GM12872 (cell line): ENCODE measurements around the gene PPP2R5C.

ENCODE experiments used
- TF ChIP-seq, protein P1 (sequence below): IDR thresholded peaks from 3 replicates; pipeline ENCODE4 v1.5.1; 2011; ENCODE audit warnings: low read depth, mild to moderate bottlenecking, low read length, moderate library complexity; ENCODE audit not compliant: insufficient read depth

PPP2R5C gene

DNA sequence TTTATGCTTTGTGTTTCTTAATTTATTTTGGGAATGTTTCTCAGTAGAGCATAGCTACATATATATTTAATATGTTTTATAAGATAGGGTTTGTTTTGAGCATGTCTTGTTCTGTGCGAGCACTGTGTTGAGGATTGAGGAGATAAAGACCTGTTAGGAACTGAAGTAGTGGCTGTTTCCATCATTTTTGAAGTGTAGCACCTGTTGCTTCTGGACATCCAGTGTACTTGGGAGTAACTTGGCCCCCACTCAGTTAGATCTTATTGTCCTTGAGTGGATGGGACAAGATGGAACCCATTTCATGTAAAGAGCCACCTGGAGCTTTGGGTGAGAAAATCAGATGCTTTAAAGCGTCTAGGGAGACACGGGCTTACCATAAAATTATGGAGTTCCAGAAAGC is 8.7 kb downstream of the PPP2R5C start:
- TF ChIP-seq, protein P1, sequence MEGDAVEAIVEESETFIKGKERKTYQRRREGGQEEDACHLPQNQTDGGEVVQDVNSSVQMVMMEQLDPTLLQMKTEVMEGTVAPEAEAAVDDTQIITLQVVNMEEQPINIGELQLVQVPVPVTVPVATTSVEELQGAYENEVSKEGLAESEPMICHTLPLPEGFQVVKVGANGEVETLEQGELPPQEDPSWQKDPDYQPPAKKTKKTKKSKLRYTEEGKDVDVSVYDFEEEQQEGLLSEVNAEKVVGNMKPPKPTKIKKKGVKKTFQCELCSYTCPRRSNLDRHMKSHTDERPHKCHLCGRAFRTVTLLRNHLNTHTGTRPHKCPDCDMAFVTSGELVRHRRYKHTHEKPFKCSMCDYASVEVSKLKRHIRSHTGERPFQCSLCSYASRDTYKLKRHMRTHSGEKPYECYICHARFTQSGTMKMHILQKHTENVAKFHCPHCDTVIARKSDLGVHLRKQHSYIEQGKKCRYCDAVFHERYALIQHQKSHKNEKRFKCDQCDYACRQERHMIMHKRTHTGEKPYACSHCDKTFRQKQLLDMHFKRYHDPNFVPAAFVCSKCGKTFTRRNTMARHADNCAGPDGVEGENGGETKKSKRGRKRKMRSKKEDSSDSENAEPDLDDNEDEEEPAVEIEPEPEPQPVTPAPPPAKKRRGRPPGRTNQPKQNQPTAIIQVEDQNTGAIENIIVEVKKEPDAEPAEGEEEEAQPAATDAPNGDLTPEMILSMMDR, result no peak

DNA sequence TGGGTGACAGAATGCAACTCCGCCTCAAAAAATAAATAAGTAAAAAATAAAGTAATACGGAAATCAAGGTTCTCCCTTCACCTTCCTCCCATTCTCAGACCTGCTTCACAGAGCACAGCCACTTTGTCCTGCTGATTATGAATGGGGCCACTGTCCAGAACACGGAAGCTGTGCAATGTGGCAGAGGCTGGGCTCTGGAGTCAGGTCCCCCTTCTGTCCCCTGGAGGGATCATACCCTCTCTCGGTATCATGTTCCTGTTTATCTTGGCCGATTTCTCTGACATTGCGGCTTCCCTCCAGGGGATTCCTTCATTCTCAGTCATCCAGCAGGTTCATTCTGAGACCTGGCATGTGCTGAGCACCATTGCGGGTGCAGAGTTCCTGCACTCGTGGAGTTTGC is 11.3 kb downstream of the PPP2R5C start:
- TF ChIP-seq, protein P1, result no peak

DNA sequence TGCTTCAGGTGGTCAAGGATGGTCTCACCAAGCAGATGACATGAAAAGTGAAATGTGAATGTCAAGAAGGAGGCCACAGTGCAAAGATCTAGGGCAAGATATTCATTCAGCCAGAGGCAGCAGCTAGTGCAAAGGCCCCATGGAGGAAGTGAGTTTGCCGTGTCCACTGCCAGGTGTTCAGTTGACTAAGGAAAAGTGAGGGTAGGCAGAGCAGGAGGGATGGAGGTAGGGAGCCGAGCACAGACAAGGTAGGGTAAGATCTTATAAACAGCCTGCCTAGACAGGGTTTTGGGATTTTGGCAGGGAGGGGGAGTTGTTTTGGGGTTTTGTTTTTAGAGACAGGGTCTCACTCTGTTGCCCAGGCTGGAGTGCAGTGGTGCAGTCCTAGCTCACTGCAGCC is 11.9 kb downstream of the PPP2R5C start:
- TF ChIP-seq, protein P1, result no peak

DNA sequence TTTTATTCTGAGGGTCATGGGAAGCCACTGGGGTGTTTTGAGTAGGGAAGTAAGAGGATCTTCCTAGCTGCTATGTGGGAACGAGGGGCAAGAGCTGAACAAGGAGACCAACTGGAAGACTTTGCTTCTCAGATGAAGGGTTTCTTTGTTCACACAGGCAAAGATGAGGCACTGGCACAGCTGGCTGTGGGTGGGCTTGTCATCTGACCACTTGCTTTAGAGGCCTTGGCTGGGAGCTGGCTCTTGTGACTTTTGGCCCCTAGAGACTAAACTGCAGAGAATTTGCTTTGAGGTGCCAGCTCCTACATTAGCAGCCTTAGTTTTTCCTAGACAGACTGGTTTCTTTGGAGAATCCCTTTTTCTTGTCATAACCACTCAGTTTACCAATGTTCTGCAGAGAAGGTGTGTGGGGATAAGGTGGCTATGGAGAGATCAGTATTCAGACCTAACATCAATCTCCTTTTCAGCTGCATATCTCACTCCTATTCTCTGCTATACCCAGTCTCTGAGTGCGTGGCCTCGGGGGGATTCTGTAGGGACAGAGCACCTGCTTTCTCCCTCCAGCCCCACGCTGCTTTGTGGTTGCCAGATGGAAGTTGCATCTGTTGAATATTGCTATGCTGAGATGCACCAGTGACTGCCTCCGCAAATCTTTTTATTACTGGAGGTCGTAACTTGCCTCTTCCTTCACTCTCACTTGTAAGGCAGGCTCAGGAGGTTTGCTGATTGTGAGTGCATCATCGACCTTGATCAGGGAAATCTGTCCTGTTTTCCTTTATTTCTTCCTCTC is 12.7 kb downstream of the PPP2R5C start:
- TF ChIP-seq, protein P1, result no peak

DNA sequence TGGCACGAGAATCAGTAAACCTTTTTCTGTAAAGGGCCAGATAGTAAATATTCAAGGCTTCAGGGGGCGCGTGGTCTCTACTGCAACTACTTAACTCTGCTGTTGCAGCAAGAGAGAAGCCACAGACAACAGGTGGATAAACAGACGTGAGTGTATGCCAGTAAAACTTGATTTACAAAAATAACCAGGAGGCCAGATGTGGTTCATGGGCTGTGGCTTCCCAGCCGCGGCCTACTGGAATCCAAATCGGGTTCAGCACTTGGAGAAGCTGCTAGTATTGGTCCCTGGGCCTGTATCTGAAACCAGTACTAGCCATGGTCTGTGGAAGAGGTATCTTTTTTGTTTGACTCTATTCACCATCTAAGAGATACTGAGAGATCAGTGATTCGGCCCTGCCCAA is 13.3 kb downstream of the PPP2R5C start:
- TF ChIP-seq, protein P1, result no peak

DNA sequence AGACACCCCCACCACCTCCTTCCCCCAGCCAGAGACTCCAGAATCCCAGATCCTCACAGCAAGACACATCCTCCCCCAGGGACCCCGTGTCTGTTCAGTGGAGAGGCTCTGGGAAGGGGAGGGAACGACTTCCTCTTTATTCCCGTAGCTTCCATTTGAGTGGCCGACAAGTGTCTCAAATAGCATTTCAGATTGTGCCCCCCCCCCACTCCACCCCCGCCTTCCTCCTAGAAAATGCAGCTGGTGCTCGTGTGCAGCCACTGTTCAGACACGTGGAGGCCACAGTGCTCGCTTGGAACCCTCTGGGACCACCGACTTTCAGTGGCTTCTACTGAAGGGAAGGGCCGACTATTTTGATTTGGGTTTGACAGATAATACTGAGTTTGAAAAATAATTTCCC is 14.3 kb downstream of the PPP2R5C start:
- TF ChIP-seq, protein P1, result no peak

DNA sequence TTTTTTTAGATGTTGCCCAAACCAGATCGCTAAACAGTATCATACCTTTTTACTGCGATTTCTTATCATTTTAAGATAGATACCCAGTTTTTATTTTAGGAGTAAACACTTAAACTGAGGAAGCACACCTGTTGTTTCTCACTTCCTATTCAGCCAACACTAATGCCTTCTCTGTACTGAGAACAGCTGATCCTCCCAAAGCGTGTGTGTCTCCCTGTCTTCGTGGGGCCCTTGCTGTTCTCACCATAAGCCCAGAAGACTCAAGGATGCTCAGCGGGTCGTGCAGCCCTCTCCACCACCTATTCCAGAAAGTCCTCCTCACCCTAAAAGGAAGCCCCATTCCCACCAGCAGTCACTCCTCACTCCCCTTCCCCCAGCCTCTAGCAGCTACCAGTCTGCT is 14.8 kb downstream of the PPP2R5C start:
- TF ChIP-seq, protein P1, result no peak
